ENCODE measurements around the gene MOV10.

GRCh38 chr1:112687361-112687760 is 12.9 kb downstream of the MOV10 start:
- no peak for TF ChIP-seq CTCF (IDR thresholded peaks at IDR 0.05)
- no peak for TF ChIP-seq POLR2A (IDR thresholded peaks at IDR 0.05)
- TF ChIP-seq EP300 (IDR thresholded peaks at IDR 0.05), result no peak
